K562 (cell line): ENCODE results near the gene SGMS1. TPM values are rescaled to one million over a fixed set of nuclear protein-coding genes. Genes with fewer than 3 reads are reported as not detected.
"Not testable (repeated sequence)": the region's sequence is repeated elsewhere in the genome, so short reads cannot be mapped to it uniquely, and the experiment has no call there.

ENCODE experiments used
- ADNP ChIP-seq: fragments of 200-800 bp; sonication (Bioruptor generic); IDR thresholded peaks from 2 replicates; pipeline ENCODE4 v1.6.1; 2016; ENCODE audit warnings: missing genetic modification characterization, missing compliant biosample characterization
- ARID1B ChIP-seq: fragments of 450-650 bp; IDR thresholded peaks from 2 replicates; pipeline ENCODE4 v1.6.1; 2016; ENCODE audit warnings: antibody characterized with exemption, mild to moderate bottlenecking, inconsistent platforms
- ATF3 ChIP-seq, 2 experiments: fragments of 450-650 bp in 1 of 2; sonication (generic) in 1 of 2; formaldehyde crosslinking in 1 of 2; IDR thresholded peaks in 1 of 2; conservative IDR thresholded peaks in 1 of 2; 2 replicates each; pipeline versions ENCODE4 v1.6.1 to v1.8.1; 2016 to 2023; ENCODE audit warnings: mild to moderate bottlenecking in 2 of 2, moderate library complexity in 2 of 2, inconsistent platforms in 1 of 2, missing genetic modification reagents in 1 of 2
- CEBPG ChIP-seq, 3 experiments: fragments of 200-800 bp in 1 of 3; sonication (Bioruptor generic) in 1 of 3; sonication (generic) in 1 of 3; formaldehyde crosslinking in 1 of 3; IDR thresholded peaks in 2 of 3; conservative IDR thresholded peaks in 1 of 3; 2 replicates each; pipeline versions ENCODE4 v1.6.1 to v1.8.0; 2016 to 2022; ENCODE audit warnings: missing compliant biosample characterization in 2 of 3, missing genetic modification characterization in 2 of 3, mild to moderate bottlenecking in 1 of 3, missing genetic modification reagents in 1 of 3
- CXXC5 ChIP-seq: fragments of 250-450 bp; sonication (Bioruptor Pico); IDR thresholded peaks from 2 replicates; pipeline ENCODE4 v1.8.0; 2022; ENCODE audit warnings: inconsistent platforms, mild to moderate bottlenecking, moderate library complexity
- DMBX1 ChIP-seq: fragments of 250-450 bp; sonication (Bioruptor Pico); IDR thresholded peaks from 2 replicates; pipeline ENCODE4 v1.8.0; 2022; ENCODE audit warnings: inconsistent platforms, mild to moderate bottlenecking, moderate library complexity, borderline replicate concordance
- EP300 ChIP-seq: IDR thresholded peaks from 2 replicates; pipeline ENCODE4 v1.6.1; 2012; ENCODE audit warnings: low read length, improper control_type of control experiment
- FOXJ3 ChIP-seq: sonication (generic); formaldehyde crosslinking; IDR thresholded peaks from 2 replicates; pipeline ENCODE4 v1.4.0; 2020; ENCODE audit warnings: mild to moderate bottlenecking, missing genetic modification reagents
- JUN ChIP-seq, 2 experiments: sonication (generic) in 1 of 2; formaldehyde crosslinking in 1 of 2; IDR thresholded peaks; 2 replicates each; pipeline versions ENCODE4 v1.6.1 to v1.8.0; 2012 to 2022; ENCODE audit warnings: borderline replicate concordance in 2 of 2, mild to moderate bottlenecking in 2 of 2, improper control_type of control experiment in 1 of 2, low read depth in 1 of 2, low read length in 1 of 2, missing genetic modification reagents in 1 of 2
- KDM1A ChIP-seq, 2 experiments: fragments of 450-650 bp; IDR thresholded peaks; 2 replicates each; pipeline ENCODE4 v1.6.1; 2016; ENCODE audit warnings: mild to moderate bottlenecking in 2 of 2
- MXI1 ChIP-seq: IDR thresholded peaks from 2 replicates; pipeline ENCODE4 v1.6.1; 2011; ENCODE audit warnings: low read depth, mild to moderate bottlenecking, improper control_type of control experiment, low read length
- REST ChIP-seq, 2 experiments: fragments of 450-650 bp; formaldehyde crosslinking in 1 of 2; IDR thresholded peaks; 2 replicates each; pipeline versions ENCODE4 v1.4.0 to v1.6.1; 2014 to 2020; ENCODE audit warnings: mild to moderate bottlenecking in 2 of 2, borderline replicate concordance in 1 of 2, low read depth in 1 of 2
- SMARCE1 ChIP-seq: fragments of 450-650 bp; IDR thresholded peaks from 2 replicates; pipeline ENCODE4 v1.7.1; 2016; ENCODE audit warnings: mild to moderate bottlenecking
- SOX6 ChIP-seq: fragments of 450-650 bp; IDR thresholded peaks from 2 replicates; pipeline ENCODE4 v1.6.1; 2014; ENCODE audit warnings: mild to moderate bottlenecking
- polyA plus RNA-seq, 8 experiments: library from polyadenylated mRNA; depleted of rRNA in 4 of 8; stranded (reverse) in 5 of 8; unstranded in 3 of 8; fragments of >200 nt; fragmentation: Nextera tagmentation in 2 of 8; fragmentation: Illumina TruSeq in 1 of 8; extraction: Ambion mirVana in 2 of 8; extraction: Trizol in 1 of 8; gene quantifications; 2 replicates each; pipeline versions ENCODE4 v1.2.1 to v1.2.3, GENCODE V29; 2011 to 2014; ENCODE audit warnings: inconsistent platforms in 1 of 8, missing spikeins in 1 of 8
- total RNA-seq, 7 experiments: library from RNA; depleted of rRNA in 6 of 7; stranded (reverse); fragments of >200 nt in 6 of 7; fragmentation: Illumina TruSeq in 2 of 7; extraction: Trizol in 2 of 7; gene quantifications; 2 replicates each; pipeline versions ENCODE4 v1.2.1 to v1.2.3, GENCODE V29; 2011 to 2021; ENCODE audit warnings: low replicate concordance in 1 of 7
- TF ChIP-seq, protein P1 (sequence below): fragments of 450-650 bp; formaldehyde crosslinking; conservative IDR thresholded peaks from 2 replicates; pipeline ENCODE4 v1.4.0; 2022; ENCODE audit warnings: mild to moderate bottlenecking, missing genetic modification characterization

Gene SGMS1
- total and polyA plus RNA-seq, 9 of the 15 experiments (the other 6 are each of a cell fraction or from before 2014, with no cell fraction given) = 22.6 to 232 (median 82.2) TPM

DNA sequence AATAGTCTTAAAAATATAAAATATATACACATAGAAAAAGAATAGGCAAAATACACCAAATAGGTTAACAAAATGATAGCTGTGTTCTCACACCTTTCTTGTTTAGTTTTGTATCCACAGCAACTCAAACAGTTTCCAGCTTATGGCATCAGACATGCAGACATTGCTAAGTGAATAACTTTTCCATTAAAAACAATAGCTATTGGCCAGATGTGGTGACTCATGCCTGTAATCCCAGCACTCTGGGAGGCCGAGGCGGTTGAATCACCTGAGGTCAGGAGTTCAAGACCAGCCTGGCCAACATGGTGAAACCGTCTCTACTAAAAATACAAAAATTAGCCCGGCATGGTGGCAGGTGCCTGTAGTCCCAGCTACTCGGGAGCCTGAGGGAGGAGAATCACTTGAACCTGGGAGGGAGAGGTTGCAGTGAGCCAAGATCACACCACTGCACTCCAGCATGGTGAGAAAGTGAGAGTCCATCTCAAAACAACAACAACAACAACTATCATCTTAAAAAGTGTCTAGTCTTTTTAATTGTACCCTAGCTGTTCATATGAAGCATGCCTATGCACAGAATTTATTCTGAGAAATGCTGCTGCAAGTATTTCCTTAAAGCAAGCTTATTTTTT lies 88.9 kb downstream of the SGMS1 start (continued):
- TF ChIP-seq, protein P1, sequence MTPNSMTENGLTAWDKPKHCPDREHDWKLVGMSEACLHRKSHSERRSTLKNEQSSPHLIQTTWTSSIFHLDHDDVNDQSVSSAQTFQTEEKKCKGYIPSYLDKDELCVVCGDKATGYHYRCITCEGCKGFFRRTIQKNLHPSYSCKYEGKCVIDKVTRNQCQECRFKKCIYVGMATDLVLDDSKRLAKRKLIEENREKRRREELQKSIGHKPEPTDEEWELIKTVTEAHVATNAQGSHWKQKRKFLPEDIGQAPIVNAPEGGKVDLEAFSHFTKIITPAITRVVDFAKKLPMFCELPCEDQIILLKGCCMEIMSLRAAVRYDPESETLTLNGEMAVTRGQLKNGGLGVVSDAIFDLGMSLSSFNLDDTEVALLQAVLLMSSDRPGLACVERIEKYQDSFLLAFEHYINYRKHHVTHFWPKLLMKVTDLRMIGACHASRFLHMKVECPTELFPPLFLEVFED (CRISPR knock-in tag) = 0 out of 2 replicates have a peak, but pooled peaks have one; percentile 38
- TF ChIP-seq KDM1A (IDR thresholded peaks at IDR 0.05) = peak; percentile 35 to 52; a peak in 3 of 4 replicates
- TF ChIP-seq SOX6 = peak; percentile 74
- peak; percentile 64 for TF ChIP-seq JUN (IDR thresholded peaks at IDR 0.05; ENCODE audit: borderline replicate concordance, low read depth, low read length)
- not testable (repeated sequence) for TF ChIP-seq JUN (CRISPR knock-in tag; IDR thresholded peaks at IDR 0.05; ENCODE audit: borderline replicate concordance); ATF3 (CRISPR knock-in tag; conservative IDR thresholded peaks at IDR 0.05); REST (CRISPR knock-in tag; IDR thresholded peaks at IDR 0.05; ENCODE audit: low read depth)
- peak; percentile 34; the same call in 1 of the 2 replicates for TF ChIP-seq CXXC5 (CRISPR knock-in tag)
- TF ChIP-seq ADNP (tag) = peak; percentile 69; the same call in 1 of the 2 replicates
- peak; percentile 62 for TF ChIP-seq EP300
- peak; percentile 84 for TF ChIP-seq CEBPG (CRISPR knock-in tag; IDR thresholded peaks at IDR 0.05)
- peak in 1 of 2 experiments; percentile 83; a peak in 2 of 4 replicates for TF ChIP-seq CEBPG (tag; conservative IDR thresholded peaks at IDR 0.05 in 1 of 2, IDR thresholded peaks at IDR 0.05 in 1 of 2)
- peak; percentile 70; the same call in 1 of the 2 replicates for TF ChIP-seq FOXJ3 (CRISPR knock-in tag)
- peak; percentile 77 for TF ChIP-seq ARID1B
- TF ChIP-seq MXI1 = 0 out of 2 replicates have a peak, but pooled peaks have one; percentile 54
- TF ChIP-seq DMBX1 (CRISPR knock-in tag) = 0 out of 2 replicates have a peak, but pooled peaks have one; percentile 36
- peak; percentile 63; the same call in 1 of the 2 replicates for TF ChIP-seq SMARCE1
- peak; percentile 97 for TF ChIP-seq ATF3 (IDR thresholded peaks at IDR 0.05)
- peak; percentile 14; the same call in 1 of the 2 replicates for TF ChIP-seq REST (IDR thresholded peaks at IDR 0.05; ENCODE audit: borderline replicate concordance)
